GM23248 (cell line): ENCODE results near the gene DHX38.

Experiments used
- EZH2 ChIP-seq: fragments of 200-600 bp; sonication (generic); IDR thresholded peaks from 2 replicates; pipeline ENCODE4 v1.6.1; 2018; ENCODE audit warnings: antibody characterized with exemption, mild to moderate bottlenecking; ENCODE audit not compliant: insufficient read depth, poor library complexity, severe bottlenecking
- EZH2phosphoT487 ChIP-seq: fragments of 200-600 bp; sonication (generic); IDR thresholded peaks from 2 replicates; pipeline ENCODE4 v1.6.1; 2018; ENCODE audit warnings: antibody characterized with exemption, moderate library complexity, mild to moderate bottlenecking, low read depth; ENCODE audit not compliant: insufficient read depth

GRCh38 chr16:72129976-72130656, 36.5 kb downstream of the DHX38 start:
- no peak for TF ChIP-seq EZH2
- TF ChIP-seq EZH2phosphoT487: no peak
